AG10803 (cell line): Measurements from ENCODE around the gene HMGXB4.

Experiments used
- DNase-seq: peaks from one replicate; pipeline ENCODE4 v3.0.0; 2010; ENCODE audit warnings: low read depth
- H3K4me3 ChIP-seq: 2 replicates; pipeline ENCODE4 v1.5.1; 2011; ENCODE audit warnings: mild to moderate bottlenecking, low read length, control low read depth
- TF ChIP-seq, protein P1 (sequence below): conservative IDR thresholded peaks from 2 replicates; pipeline ENCODE4 v1.5.1; 2011; ENCODE audit warnings: mild to moderate bottlenecking, low read length, control low read depth, inconsistent platforms

Gene HMGXB4

DNA sequence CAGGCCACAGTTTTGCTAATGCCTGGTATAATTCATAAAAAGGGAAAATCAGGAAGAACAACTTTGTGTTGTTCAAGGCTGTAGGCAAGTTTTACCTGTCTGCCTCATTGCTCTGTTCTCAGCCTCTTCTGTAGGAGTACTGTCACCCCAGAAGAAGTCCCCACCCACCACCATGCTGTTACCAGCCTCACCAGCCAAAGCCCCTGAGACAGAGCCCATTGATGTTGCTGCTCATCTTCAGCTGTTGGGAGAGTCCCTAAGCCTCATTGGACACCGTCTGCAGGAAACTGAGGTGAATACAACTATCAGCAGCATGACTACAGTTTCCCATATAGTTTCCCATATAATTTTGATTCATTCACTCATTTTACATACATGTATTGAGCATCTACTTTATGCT lies 30.8 kb downstream of the HMGXB4 start:
- TF ChIP-seq, protein P1, sequence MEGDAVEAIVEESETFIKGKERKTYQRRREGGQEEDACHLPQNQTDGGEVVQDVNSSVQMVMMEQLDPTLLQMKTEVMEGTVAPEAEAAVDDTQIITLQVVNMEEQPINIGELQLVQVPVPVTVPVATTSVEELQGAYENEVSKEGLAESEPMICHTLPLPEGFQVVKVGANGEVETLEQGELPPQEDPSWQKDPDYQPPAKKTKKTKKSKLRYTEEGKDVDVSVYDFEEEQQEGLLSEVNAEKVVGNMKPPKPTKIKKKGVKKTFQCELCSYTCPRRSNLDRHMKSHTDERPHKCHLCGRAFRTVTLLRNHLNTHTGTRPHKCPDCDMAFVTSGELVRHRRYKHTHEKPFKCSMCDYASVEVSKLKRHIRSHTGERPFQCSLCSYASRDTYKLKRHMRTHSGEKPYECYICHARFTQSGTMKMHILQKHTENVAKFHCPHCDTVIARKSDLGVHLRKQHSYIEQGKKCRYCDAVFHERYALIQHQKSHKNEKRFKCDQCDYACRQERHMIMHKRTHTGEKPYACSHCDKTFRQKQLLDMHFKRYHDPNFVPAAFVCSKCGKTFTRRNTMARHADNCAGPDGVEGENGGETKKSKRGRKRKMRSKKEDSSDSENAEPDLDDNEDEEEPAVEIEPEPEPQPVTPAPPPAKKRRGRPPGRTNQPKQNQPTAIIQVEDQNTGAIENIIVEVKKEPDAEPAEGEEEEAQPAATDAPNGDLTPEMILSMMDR: no peak
- H3K4me3 ChIP-seq: no peak overlapping the region
- DNase-seq: no peak

DNA sequence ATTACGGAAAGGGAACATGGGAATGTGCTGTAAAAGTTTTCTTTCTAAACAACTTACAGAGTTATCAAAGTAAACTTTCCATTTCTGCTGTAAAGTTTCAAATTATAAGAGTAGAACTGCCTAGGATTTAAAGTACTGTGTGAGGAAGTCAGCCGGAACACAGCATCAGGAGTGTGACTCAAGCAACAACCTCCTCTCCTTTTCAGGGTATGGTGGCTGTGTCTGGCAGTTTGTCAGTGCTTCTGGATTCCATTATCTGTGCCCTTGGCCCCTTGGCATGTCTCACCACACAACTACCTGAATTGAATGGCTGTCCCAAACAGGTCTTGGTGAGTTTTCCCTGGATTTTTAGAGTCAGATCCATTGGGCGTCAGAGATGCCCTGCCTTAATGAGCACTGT lies 35.5 kb downstream of the HMGXB4 start:
- TF ChIP-seq, protein P1: no peak
- no peak for DNase-seq
- H3K4me3 ChIP-seq: no peak overlapping the region

DNA sequence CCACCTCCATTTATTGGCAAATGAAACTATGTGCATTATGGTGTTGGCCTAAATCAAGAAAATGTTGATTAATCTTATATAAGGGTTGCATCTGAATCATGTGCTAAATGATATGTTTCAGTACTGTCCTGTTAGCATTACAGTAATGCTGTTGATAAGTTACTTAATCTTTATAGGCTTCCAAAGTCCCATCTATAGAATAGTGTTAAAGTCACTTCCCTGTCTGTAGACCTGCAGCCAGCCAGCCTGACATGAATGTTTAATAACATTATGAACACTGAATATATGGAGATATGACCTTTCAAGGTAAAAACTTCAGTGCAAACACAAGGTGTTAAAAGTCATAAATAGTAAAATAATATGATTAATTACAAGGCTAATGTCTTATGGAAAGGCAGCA lies 38.8 kb downstream of the HMGXB4 start:
- no peak overlapping the region for H3K4me3 ChIP-seq
- no peak for DNase-seq
- TF ChIP-seq, protein P1: no peak

DNA sequence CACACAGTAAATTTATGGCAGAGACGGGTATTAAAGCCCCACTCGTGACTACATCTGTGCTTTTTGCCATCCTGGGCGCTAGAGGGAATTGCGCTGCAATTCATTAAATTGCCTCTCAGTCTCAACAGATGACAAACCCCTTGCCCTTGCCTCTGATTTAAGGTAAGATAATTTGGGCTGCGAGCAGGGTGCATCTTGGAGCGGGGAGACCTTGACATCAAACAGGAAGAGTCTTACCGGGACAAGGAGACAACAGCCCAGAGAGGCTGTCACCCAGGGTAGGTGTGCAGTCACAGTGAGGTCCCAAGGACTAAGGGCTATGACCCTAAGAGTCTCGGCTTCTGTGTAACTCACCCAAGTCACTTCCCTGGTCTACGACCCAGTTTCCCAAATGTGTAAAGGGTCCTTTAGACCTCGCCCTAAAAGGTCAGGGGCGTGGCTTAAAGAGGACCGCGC lies 42.0 kb downstream of the HMGXB4 start:
- TF ChIP-seq, protein P1: no peak; the same call in 1 of the 2 replicates
- peak; percentile 44 for DNase-seq
- peak overlapping the region; percentile 91 for H3K4me3 ChIP-seq

DNA sequence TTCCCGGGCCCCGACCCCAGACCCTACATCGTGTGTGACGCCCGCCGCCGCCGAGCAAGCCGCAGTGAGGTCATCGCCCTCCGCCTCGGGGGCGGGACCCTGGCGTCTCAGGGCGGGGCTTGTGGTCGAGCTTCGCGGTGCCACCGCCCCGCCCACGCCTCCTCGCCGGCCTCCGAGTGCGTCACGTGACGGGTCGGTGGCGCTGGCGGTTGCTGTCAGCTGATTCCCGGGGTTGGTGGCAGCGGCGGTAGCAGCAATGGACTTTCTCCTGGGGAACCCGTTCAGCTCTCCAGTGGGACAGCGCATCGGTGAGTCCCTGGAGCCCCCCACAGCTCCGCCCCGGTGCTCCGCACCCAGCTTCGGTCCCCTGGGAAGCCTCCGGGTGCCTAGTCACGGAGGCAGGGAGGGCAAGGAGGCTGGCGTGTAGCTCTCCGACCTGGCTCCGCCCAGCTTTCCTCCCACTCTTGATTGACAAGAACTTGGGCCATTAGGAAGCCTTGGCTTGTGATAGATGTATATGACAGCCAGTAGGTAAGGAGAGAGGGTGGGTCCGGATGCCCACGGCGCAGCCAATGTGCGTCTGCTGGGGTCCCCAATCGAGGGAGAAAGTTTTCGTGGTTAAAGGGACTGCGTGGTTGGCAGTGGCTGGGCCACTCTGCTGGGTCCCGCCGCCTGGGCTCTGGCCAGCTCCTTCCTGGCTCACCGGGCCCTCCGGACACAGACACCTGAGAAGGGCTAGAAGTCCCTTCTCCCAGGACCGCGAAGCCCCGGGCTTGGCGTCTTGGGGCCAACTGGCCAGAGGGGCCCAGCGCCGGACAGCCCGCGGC lies 42.6 kb downstream of the HMGXB4 start, which contains the start of gene TOM1:
Gene TOM1 (plus strand): TSS at position 222 of the 827 bp plus-strand sequence. CDS start 35 bp downstream, at position 257.
- peak; percentile 100 for DNase-seq
- TF ChIP-seq, protein P1: no peak
- peak within 1 kb of the TSS; percentile 91 for H3K4me3 ChIP-seq

DNA sequence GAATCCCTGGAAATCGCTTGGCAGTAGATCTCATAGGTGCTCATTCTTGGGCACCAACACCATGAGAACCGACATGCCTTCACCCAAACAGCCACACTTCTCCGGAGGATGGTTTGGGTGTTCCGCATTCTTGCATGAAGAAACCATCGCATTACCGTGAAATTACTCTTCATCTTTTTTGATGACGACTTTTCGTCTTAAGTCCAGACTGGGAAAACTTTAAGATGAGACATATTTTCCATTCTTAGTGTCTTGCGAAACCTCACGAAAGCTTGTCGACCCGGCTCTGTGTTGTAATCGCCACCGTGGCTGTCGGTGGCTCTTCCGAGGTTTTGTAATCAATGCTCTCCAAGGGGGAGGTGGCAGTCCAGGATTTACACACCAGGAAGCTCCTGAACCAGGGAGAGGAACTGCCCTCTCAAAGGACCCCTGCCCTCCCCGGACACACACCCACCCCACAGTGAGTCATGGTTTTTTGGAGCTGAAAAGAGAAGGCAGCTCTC lies 44.1 kb downstream of the HMGXB4 start:
- peak overlapping the region; percentile 91 for H3K4me3 ChIP-seq
- TF ChIP-seq, protein P1: no peak
- peak; percentile 100 for DNase-seq
